PC-3 (cell line): ENCODE data around the gene AIFM2. TPM values are rescaled to one million over a fixed set of nuclear protein-coding genes. Genes with fewer than 3 reads are reported as not detected.

Source experiments
- ATAC-seq: fragments of 200-7000 bp; cut with Tn5 transposase; 2 replicates; pipeline ENCODE4 v1.9.1; 2020; ENCODE audit warnings: mild to moderate bottlenecking, moderate library complexity
- BruUV-seq: library from RNA; stranded (reverse); fragments of 400-500 nt; replicated peaks from 2 replicates; lab custom pipeline; 2021; lab: Mats Ljungman, UMichigan
- CTCF ChIA-PET: fragments of 300-600 bp; sonication (Branson Sonifier 250); formaldehyde crosslinking; loops from one replicate; lab custom pipeline; 2022; ENCODE audit warnings: antibody characterized with exemption; lab: Charles Lee
- POLR2A ChIA-PET: fragments of 300-600 bp; sonication (Branson Sonifier 250); formaldehyde crosslinking; loops from one replicate; lab custom pipeline; 2022; ENCODE audit warnings: antibody characterized with exemption; ENCODE audit not compliant: unreplicated experiment; lab: Charles Lee
- DNase-seq: peaks from one replicate; pipeline ENCODE4 v3.0.0-alpha.2; 2015
- H2AFZ ChIP-seq: fragments of 300-600 bp; sonication (generic); 2 replicates; pipeline ENCODE4 v1.6.0; 2016; ENCODE audit warnings: antibody characterized with exemption, low read length
- H3F3A ChIP-seq: fragments of 300-600 bp; sonication (generic); one replicate; pipeline ENCODE4 v1.6.0; 2017; ENCODE audit warnings: antibody characterized with exemption, low read length, control low read depth, mild to moderate bottlenecking; ENCODE audit not compliant: unreplicated experiment
- H3K27ac ChIP-seq: fragments of 300-600 bp; sonication (generic); 2 replicates; pipeline ENCODE4 v1.5.1; 2016; ENCODE audit warnings: mild to moderate bottlenecking, low read length
- H3K27me3 ChIP-seq: fragments of 300-600 bp; sonication (generic); 2 replicates; pipeline ENCODE4 v1.6.1; 2016; ENCODE audit warnings: low read length, mixed read lengths
- H3K36me3 ChIP-seq: fragments of 300-600 bp; sonication (generic); 2 replicates; pipeline ENCODE4 v1.6.1; 2016; ENCODE audit warnings: low read depth, mixed run types, low read length, mixed read lengths
- H3K4me1 ChIP-seq: fragments of 300-600 bp; sonication (generic); 2 replicates; pipeline ENCODE4 v1.5.1; 2016; ENCODE audit warnings: low read length; ENCODE audit not compliant: insufficient read depth
- H3K4me2 ChIP-seq: fragments of 300-600 bp; sonication (generic); 2 replicates; pipeline ENCODE4 v1.6.0; 2016; ENCODE audit warnings: low read length
- H3K4me3 ChIP-seq: fragments of 300-600 bp; sonication (generic); 2 replicates; pipeline ENCODE4 v1.5.1; 2016; ENCODE audit warnings: mild to moderate bottlenecking, low read length, mixed read lengths
- H3K79me2 ChIP-seq: fragments of 300-600 bp; sonication (generic); 2 replicates; pipeline ENCODE4 v1.6.1; 2017; ENCODE audit warnings: low read length, mixed read lengths
- H3K9ac ChIP-seq: fragments of 300-600 bp; sonication (generic); 2 replicates; pipeline ENCODE4 v1.6.0; 2016; ENCODE audit warnings: mild to moderate bottlenecking, low read length
- H3K9me2 ChIP-seq: fragments of 300-600 bp; sonication (generic); replicated peaks from 2 replicates; pipeline ENCODE4 v1.6.1; 2016; ENCODE audit warnings: mixed run types, low read length, mixed read lengths
- H3K9me3 ChIP-seq: fragments of 300-600 bp; sonication (generic); 2 replicates; pipeline ENCODE4 v1.6.1; 2016; ENCODE audit warnings: low read length, mixed read lengths
- H4K20me1 ChIP-seq: fragments of 300-600 bp; sonication (generic); 2 replicates; pipeline ENCODE4 v1.6.1; 2016; ENCODE audit warnings: low read length, mixed read lengths
- EZH2 ChIP-seq: fragments of 300-600 bp; sonication (generic); IDR thresholded peaks from one replicate; pipeline ENCODE4 v1.6.1; 2017; ENCODE audit warnings: antibody characterized with exemption, mild to moderate bottlenecking, low read length; ENCODE audit not compliant: unreplicated experiment
- EZH2phosphoT487 ChIP-seq: fragments of 300-600 bp; sonication (generic); IDR thresholded peaks from 2 replicates; pipeline ENCODE4 v1.6.1; 2018; ENCODE audit warnings: mild to moderate bottlenecking, antibody characterized with exemption, low read length, borderline replicate concordance
- intact Hi-C: fragments of 100-400 bp; cut with micrococcal nuclease; formaldehyde crosslinking; loops from 2 replicates; pipeline ENCODE4 v1.9.0; 2023
- total RNA-seq: library from RNA; depleted of rRNA; stranded (reverse); fragments of >200 nt; gene quantifications from 2 replicates; pipeline ENCODE4 v1.2.3, GENCODE V29; 2014
- TF ChIP-seq, protein P1 (sequence below): fragments of 300-600 bp; sonication (generic); conservative IDR thresholded peaks from 2 replicates; pipeline ENCODE4 v1.5.1; 2017; ENCODE audit warnings: antibody characterized with exemption, low read depth, mild to moderate bottlenecking, low read length

The AIFM2 gene
- total RNA-seq, 1 experiment from 2014 or later: 29.2 TPM

DNA sequence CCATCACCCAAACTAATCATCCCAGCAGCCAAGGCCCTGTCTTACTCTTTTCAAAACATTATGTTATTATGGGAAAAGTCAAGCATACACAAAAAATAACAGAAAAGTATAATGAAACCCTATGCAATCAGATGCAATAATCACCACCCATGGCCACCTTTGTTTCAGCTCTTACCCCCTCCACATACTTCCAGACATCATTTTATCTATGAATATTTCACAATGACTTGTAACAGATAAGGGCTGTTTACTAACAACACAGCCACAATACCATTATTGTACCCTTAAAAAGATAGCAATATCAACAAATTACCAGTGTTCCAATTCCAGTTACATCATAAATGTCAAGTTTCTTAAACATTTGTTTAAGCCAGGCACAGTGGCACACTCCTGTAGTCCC lies 35.2 kb downstream of the AIFM2 start:
- intact Hi-C loops: no loop called here
- BruUV-seq: no TSS peak
- ChIA-PET CTCF (no interaction called here), POLR2A (no interaction called here)
- TF ChIP-seq, protein P1, sequence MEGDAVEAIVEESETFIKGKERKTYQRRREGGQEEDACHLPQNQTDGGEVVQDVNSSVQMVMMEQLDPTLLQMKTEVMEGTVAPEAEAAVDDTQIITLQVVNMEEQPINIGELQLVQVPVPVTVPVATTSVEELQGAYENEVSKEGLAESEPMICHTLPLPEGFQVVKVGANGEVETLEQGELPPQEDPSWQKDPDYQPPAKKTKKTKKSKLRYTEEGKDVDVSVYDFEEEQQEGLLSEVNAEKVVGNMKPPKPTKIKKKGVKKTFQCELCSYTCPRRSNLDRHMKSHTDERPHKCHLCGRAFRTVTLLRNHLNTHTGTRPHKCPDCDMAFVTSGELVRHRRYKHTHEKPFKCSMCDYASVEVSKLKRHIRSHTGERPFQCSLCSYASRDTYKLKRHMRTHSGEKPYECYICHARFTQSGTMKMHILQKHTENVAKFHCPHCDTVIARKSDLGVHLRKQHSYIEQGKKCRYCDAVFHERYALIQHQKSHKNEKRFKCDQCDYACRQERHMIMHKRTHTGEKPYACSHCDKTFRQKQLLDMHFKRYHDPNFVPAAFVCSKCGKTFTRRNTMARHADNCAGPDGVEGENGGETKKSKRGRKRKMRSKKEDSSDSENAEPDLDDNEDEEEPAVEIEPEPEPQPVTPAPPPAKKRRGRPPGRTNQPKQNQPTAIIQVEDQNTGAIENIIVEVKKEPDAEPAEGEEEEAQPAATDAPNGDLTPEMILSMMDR: no peak
- no peak for TF ChIP-seq EZH2
- no peak for TF ChIP-seq EZH2phosphoT487
- no peak overlapping the region for H3K27ac ChIP-seq
- H2AFZ ChIP-seq: no peak overlapping the region
- no peaks in the 10 kb centered on the region for H3K9me3 ChIP-seq
- H3K4me3 ChIP-seq: no peak overlapping the region
- no peak for DNase-seq
- H3K36me3 ChIP-seq: peaks cover 22% of the 10 kb centered on the region
- no peaks in the 10 kb centered on the region for H3K79me2 ChIP-seq
- no peaks in the 10 kb centered on the region for H3K27me3 ChIP-seq
- H3K4me1 ChIP-seq: no peaks in the 10 kb centered on the region
- H4K20me1 ChIP-seq: no peaks in the 10 kb centered on the region
- H3K9me2 ChIP-seq: no peaks in the 10 kb centered on the region
- H3F3A ChIP-seq: no peaks in the 10 kb centered on the region
- no peak overlapping the region for H3K9ac ChIP-seq
- no peak overlapping the region for H3K4me2 ChIP-seq
- ATAC-seq: no peak

DNA sequence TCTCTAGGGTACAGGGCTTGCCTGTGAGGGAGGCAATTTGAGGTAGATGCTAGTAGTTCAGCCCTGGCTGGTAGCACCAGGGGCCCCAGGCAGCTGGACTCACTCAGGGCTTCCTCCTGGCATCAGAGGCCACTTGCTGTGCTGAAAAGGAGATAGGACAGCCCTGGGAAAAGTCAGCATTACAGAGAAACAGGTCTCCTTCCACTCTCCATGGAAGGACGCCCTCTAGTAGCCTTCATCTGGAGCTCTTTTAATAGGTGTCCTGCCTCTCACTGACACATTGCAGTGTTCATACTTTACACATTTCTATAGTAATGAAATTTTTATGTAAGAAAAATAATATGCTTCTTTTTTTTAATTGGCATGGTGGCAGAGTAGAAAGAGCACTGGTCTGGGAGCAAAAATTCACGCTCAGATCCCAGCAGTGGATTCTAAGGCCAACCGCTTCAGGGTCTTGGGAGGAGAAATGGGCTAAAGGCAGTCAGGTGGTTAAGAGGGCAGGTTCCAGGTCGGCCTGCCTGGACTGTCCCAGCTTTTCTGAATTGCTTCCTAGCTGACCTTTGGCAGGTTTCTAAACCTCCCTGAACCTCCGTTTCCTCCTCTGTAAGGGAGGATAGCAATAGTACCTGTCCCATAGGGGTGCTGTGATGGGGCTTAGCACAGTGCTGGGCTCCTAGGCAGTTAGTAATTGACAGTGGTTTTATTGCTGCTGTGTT lies 35.8 kb downstream of the AIFM2 start:
- Histone ChIP-seq H3K4me1 (no peaks in the 10 kb centered on the region), H3K4me2 (no peak overlapping the region), H2AFZ (no peak overlapping the region), H3K9ac (no peak overlapping the region), H3K27me3 (no peaks in the 10 kb centered on the region), H3K36me3 (peaks cover 20% of the 10 kb centered on the region), H4K20me1 (no peaks in the 10 kb centered on the region), H3F3A (no peaks in the 10 kb centered on the region), H3K79me2 (no peaks in the 10 kb centered on the region), H3K9me2 (no peaks in the 10 kb centered on the region), H3K27ac (no peak overlapping the region), H3K9me3 (no peaks in the 10 kb centered on the region), H3K4me3 (no peak overlapping the region)
- BruUV-seq: no TSS peak
- ATAC-seq (no peak), DNase-seq (no peak)
- intact Hi-C loops: no loop called here
- ChIA-PET CTCF (no interaction called here), POLR2A (no interaction called here)
- TF ChIP-seq EZH2 (no peak), EZH2phosphoT487 (no peak)
- TF ChIP-seq, protein P1: no peak

DNA sequence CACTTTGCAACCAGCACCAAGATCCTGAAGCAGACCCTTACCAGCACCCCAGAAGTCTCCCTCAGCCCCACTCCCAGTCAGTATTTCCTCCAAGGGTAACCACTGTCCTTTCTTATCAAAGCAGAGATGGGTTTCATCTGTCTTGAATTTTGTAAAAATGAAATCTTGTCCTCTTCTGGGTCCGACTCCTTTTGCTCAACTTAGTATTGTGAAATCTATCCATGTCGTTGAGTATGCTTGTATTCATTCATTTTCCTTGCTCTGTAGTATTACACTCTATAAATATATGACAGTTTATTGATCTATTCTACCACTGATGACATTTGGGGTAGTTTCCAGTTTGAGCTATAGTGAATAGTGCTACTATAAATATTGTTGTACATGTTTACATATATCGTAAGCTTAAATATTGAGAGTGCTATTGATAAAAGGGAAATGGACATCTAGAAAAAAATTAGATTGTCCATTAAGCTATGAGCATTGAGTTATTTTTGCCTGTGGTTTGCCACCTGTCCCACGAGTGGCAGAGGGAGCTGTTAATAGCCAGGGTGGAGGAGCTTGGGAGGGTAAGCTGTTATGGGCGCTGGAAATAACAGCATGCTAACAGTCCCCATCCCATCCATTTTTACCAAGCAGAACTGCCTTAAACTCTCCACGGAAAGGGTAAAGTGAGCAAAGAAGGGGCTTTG lies 36.5 kb downstream of the AIFM2 start:
- no peaks in the 10 kb centered on the region for H3K4me1 ChIP-seq
- BruUV-seq: no TSS peak
- no peaks in the 10 kb centered on the region for H3K9me3 ChIP-seq
- POLR2A ChIA-PET: no interaction called here
- H3K27me3 ChIP-seq: no peaks in the 10 kb centered on the region
- CTCF ChIA-PET: interaction anchor here (0.6 kb wide), 1 partner anchor 19 kb away, joined by 3 read pairs; no protein-coding TSS in a partner anchor
- H4K20me1 ChIP-seq: no peaks in the 10 kb centered on the region
- H3K9me2 ChIP-seq: no peaks in the 10 kb centered on the region
- no peak overlapping the region for H3K4me2 ChIP-seq
- H3K4me3 ChIP-seq: no peak overlapping the region
- no peak overlapping the region for H3K9ac ChIP-seq
- DNase-seq (no peak), ATAC-seq (no peak)
- H3K79me2 ChIP-seq: no peaks in the 10 kb centered on the region
- H3F3A ChIP-seq: no peaks in the 10 kb centered on the region
- TF ChIP-seq, protein P1: no peak
- TF ChIP-seq EZH2 (no peak), EZH2phosphoT487 (no peak)
- no peak overlapping the region for H2AFZ ChIP-seq
- H3K36me3 ChIP-seq: peaks cover 14% of the 10 kb centered on the region; the same call in 1 of the 2 replicates
- intact Hi-C loops: no loop called here
- H3K27ac ChIP-seq: no peak overlapping the region
